SU-DHL-6 (cell line): ENCODE data around the gene ESRRB.

ENCODE experiments used
- EZH2phosphoT487 ChIP-seq: fragments of 200-600 bp; sonication (generic), shearing (Covaris generic); conservative IDR thresholded peaks from 2 replicates; pipeline ENCODE4 v1.6.1; 2018; ENCODE audit warnings: mild to moderate bottlenecking, antibody characterized with exemption, low read length, moderate library complexity, mixed read lengths
- TF ChIP-seq, protein P1 (sequence below): fragments of 200-600 bp; sonication (generic); IDR thresholded peaks from one replicate; pipeline ENCODE4 v1.5.1; 2017; ENCODE audit warnings: antibody characterized with exemption, mild to moderate bottlenecking, low read length, moderate library complexity; ENCODE audit not compliant: insufficient read depth, poor library complexity, severe bottlenecking

DNA sequence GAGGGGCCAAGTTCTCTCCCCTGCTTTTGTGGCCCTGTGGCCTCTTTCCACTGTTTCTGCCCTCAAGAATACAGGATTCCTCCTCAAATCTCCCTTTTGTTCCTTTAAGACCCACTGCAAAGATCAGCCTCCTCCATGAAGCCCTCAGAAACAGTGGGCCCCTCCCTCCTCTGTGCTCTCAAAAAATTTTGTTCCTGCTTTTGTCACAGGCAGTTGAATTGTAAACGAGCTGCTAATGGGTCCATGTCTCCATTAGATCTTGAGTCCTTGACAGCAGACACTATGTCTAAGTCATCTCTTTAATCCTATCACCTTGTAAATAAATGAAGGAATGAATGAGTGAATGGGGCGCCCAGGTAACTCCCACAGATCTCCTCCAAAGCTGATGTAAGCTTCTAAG is 175.2 kb downstream of the ESRRB start:
- TF ChIP-seq, protein P1, sequence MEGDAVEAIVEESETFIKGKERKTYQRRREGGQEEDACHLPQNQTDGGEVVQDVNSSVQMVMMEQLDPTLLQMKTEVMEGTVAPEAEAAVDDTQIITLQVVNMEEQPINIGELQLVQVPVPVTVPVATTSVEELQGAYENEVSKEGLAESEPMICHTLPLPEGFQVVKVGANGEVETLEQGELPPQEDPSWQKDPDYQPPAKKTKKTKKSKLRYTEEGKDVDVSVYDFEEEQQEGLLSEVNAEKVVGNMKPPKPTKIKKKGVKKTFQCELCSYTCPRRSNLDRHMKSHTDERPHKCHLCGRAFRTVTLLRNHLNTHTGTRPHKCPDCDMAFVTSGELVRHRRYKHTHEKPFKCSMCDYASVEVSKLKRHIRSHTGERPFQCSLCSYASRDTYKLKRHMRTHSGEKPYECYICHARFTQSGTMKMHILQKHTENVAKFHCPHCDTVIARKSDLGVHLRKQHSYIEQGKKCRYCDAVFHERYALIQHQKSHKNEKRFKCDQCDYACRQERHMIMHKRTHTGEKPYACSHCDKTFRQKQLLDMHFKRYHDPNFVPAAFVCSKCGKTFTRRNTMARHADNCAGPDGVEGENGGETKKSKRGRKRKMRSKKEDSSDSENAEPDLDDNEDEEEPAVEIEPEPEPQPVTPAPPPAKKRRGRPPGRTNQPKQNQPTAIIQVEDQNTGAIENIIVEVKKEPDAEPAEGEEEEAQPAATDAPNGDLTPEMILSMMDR, result no peak
- no peak for TF ChIP-seq EZH2phosphoT487
